ENCODE data around the gene C10orf95.
A peak's percentile ranks its signal among the peaks of the same experiment; 100 is the strongest.
"Not testable (repeated sequence)": the region's sequence is repeated elsewhere in the genome, so short reads cannot be mapped to it uniquely, and the experiment has no call there.

C10orf95 gene

DNA sequence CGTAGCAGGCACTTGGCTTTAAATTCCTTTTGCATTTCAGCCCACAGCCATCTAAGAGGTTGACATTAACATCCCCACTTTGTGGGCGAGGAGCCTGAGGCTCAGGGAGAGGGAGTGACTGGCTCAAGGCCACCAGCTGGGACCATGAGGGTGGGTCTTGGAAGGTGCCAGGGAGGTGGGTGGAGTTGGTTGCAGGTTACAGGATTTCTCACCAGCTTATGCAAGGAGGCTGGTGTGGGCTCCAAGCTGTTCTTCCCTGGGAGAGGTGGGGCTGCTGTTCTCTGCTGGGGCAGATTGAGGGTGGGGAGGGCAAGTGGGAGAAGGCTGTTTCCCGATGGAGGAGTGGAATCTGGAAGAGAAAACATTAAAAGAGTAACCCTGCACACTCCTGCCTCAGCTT is 14.1 kb upstream of the C10orf95 start:
- DNase-seq (ENCODE audit: low spot score), result no peak

- no peak for DNase-seq (ENCODE audit: low spot score)
These were observed 12.6 kb upstream of the C10orf95 start for GRCh38 chr10:102463983-102464382.

DNA sequence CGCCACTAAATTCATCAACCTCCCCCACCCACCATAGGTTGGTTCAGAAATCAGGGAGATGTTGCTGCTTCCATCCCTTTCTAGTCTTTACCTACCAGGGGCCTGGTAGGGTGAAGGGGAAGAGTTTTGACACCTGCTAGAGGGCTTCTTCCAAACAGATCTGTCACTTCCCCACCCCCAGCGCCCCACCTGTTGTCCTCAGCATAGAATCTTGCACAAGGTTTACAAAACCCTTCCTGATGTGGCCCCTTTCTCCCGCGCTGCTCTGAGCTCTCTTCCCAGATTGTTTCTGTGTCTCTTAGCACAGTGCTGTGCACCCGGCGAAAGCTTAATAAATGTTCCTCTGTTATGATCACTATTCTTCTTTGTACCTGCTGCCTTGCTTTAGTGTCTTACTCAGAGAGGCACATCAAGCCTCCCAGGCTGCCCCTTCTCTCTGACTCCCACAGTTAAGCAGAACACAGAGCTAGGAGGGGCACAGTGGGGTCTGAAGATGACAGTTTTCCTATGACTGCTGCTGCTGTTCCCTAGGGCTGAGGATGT is 11.2 kb upstream of the C10orf95 start:
- no peak for DNase-seq (ENCODE audit: low spot score)

- DNase-seq (ENCODE audit: low spot score), result peak; percentile 93
These were observed 10.1 kb upstream of the C10orf95 start for GRCh38 chr10:102461187-102462054.

GRCh38 chr10:102460836-102461186 is 9.5 kb upstream of the C10orf95 start:
- no peak for DNase-seq (ENCODE audit: low spot score)

- no peak for DNase-seq (ENCODE audit: low spot score)
These were observed 7.3 kb upstream of the C10orf95 start for GRCh38 chr10:102458656-102459055.

GRCh38 chr10:102457591-102458150 is 6.3 kb upstream of the C10orf95 start:
- no peak for DNase-seq (ENCODE audit: low spot score)

- no peak for DNase-seq (ENCODE audit: low spot score)
These were observed 4.6 kb upstream of the C10orf95 start for GRCh38 chr10:102455893-102456471.

GRCh38 chr10:102454662-102455487 is 3.5 kb upstream of the C10orf95 start:
- DNase-seq (ENCODE audit: low spot score), result not testable (repeated sequence)

DNA sequence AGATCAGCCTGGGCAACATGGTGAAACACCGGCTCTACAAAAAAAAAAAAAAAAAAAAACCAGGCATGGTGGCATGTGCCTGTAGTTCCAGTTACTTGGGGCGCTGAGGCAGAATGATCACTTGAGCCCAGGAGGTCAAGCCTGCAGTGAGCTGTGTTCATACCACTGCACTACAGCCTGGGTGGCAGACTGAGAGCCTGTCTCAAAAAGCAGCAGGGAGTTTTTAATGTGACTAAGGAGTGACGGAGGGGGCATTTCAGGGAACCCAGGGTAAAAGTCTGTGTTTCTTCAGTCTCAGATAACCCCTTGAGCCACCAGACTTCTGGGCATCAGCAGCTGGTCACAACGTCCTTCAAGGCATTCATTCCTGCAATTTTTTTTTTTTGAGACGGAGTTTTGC is 2.2 kb upstream of the C10orf95 start:
- DNase-seq (ENCODE audit: low spot score), result no peak

DNA sequence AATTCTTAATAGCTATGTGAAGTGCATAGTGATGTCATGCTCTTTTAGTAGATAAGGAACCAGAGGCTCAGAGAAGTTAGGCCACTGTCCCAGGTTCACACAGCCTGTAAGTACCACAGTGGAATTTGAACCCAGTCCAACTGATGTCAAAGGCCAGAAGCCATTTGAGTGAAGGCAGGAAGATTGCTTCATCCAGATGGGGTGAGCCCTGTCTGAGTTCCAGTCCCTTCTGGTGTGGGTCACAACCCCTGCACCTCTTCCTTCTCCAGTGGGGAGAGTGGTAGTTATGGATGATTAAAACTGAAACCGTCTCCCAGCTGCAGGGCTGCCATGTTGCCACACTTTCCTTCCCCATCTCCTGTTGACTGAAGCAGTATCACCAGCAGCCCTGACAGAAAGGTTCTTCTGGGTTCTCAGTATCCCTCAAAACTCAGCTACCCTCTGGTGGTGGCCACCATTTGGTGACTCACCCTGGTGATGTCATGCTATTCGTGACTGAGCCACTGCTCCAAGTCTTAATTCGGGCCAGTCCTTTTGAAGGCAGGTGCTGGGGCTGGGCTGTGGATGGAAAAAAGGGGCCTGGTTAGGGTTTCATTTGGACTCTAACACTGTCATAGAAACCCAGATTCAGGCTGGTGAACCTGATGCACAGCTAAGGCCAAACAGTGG is 1.5 kb upstream of the C10orf95 start:
- DNase-seq (ENCODE audit: low spot score), result peak; percentile 63

DNA sequence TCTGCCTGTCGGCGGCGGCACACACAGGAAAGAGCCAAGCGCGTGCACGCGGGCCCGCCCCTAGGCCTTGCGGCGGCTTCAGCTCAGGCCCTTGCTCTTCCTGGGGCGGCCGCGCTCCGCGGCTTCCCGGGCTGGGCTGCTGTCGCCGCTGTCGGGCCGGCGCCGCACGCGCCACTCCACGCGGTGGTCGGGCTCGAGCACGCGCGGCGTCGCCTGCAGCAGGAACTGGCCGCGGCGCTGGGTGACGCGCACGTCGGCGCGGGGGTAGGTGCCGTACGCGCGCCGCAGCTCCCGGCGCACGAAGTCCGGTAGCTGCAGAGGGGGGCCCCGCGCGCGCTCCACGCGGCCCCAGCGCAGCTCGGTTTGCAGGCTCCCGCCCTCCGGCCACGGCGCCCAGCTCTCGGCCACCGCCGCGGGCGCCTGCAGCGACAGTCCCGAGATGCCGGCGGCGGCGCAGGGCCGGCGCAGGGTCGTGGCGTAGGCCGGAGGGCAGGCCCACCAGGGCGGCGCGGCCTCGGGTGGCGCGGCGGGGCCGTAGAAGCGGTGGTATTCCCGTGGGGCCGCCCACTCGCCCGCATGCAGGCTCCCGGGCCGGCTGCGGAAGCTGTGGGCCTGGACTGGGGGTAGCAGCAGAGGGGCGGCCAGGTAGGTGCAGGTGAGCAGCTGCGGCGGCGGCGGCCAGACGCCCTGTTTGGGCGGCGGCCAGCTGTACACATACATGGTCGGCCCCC is 804 bp downstream of the C10orf95 start:
- DNase-seq (ENCODE audit: low spot score), result peak; percentile 91

- DNase-seq (ENCODE audit: low spot score), result no peak
These were observed 1.3 kb downstream of the C10orf95 start for GRCh38 chr10:102450124-102450373.

DNA sequence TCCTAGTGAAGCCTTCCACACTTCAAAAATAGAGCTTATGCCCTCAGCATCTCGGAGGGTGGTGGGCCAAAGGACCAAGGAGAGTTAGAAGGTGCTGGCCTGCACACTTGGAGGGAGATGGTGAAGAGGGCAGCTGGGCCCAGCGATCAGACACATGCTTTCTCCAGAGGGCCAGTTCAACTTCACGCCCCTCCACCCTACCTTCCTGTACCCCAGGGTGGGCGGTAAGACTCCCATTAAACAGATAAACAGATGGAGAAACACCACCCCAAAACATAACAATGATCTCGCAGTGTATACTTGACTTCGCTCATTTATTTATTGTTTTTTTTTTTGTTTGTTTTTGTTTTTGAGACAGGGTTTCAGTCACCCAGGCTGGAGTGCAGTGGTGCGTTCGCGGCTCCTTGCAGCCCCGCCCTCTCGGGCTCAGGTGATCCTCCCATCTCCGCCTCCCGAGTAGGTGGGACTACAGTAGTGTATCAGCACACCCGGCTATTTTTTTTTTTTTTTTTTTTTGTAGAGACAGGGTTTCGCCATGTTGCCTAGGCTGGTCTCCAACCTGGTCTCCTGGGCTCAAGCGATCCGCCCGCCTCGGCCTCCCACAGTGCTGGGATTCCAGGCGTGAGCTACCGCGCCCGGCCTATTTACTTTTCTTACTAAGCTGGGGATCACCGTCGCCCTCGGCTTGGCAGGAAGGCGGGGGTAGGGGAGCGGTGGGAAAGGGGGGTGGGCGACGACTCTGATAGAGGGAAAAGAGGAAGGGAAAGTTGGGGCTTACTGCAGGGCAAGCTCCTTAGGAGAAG is 1.8 kb downstream of the C10orf95 start:
- DNase-seq (ENCODE audit: low spot score), result peak; percentile 90

- no peak for DNase-seq (ENCODE audit: low spot score)
These were observed 6.5 kb downstream of the C10orf95 start for GRCh38 chr10:102444851-102445250.

- no peak for DNase-seq (ENCODE audit: low spot score)
These were observed 13.0 kb downstream of the C10orf95 start for GRCh38 chr10:102438374-102438773.

- no peak for DNase-seq (ENCODE audit: low spot score)
These were observed 13.8 kb downstream of the C10orf95 start for GRCh38 chr10:102437515-102437914.

GRCh38 chr10:102436312-102436711 is 15.0 kb downstream of the C10orf95 start:
- DNase-seq (ENCODE audit: low spot score), result no peak

DNA sequence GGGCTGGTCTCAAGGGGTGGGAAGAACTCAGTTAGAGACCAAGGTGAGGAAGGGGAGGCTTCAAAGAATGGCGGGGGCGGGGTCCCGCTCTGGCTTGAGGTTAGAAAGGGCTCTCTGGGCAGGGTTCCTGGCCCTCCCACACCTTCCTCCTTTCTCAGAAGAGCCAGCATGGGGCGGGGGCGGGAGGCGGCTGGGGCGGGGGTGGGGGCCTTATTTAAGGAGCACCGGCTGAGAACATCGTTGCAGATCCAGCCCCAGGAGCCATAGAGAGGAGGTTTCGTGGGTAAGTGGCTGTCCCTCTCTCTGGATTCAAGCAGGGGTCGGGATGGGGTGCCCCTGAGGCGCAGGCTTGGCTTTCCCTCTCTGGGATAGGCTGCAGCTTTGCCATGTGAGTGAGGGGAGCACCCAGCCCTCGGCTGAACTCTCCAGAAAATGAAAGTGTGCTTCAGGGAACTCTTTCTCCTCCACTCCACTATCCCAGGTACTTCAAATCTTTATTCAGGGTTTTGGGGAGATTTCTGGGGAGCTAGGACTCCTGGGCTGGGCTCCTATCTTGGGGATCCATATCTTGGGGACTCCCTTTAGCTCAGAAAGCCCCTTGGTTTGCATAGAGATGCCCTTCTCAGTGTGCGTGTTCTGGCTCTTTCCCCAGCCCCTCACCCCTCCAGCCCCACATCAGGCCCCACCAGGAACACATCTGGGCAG is 15.7 kb downstream of the C10orf95 start:
- peak; percentile 50 for DNase-seq (ENCODE audit: low spot score)

DNA sequence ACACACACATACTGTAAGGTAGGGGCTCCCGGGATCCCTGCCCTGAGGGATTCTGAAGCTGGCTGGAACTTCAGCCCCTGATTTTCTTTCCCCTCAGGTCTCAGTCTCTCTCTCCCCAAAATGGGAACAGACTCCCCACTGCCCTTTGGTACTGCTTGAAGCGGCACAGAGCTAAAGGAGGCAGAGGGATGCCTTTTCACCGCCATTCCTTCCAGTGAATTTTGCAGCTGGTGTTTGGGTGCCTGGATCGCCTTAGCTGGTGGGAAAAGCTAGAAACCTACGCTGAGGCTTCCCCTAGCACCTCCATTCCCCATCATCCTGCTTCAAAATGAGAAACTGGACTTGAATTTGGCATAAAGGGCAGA is 16.2 kb downstream of the C10orf95 start:
- no peak for DNase-seq (ENCODE audit: low spot score)
